SK-N-SH (cell line): ENCODE measurements around the gene SMARCD3. TPM values are rescaled to one million over a fixed set of nuclear protein-coding genes. Genes with fewer than 3 reads are reported as not detected.

Experiments used
- CTCF ChIA-PET: fragments of 300-600, 350-600 bp; formaldehyde crosslinking; extraction: SDS; loops from one replicate; lab custom pipeline; 2021; lab: Yijun Ruan, JAX
- POLR2A ChIA-PET: fragments of 350-600 bp; sonication (Branson Sonifier 250); formaldehyde crosslinking; extraction: SDS; loops from one replicate; lab custom pipeline; 2020; ENCODE audit warnings: antibody characterized with exemption, inconsistent platforms; lab: Yijun Ruan, JAX
- DNase-seq: peaks from one replicate; pipeline ENCODE4 v3.0.0; 2012
- H2AFZ ChIP-seq: fragments of 200-600 bp; sonication (generic); 2 replicates; pipeline ENCODE4 v1.8.1; 2016; ENCODE audit warnings: antibody characterized with exemption, mild to moderate bottlenecking, low read depth
- H3F3A ChIP-seq: fragments of 200-600 bp; sonication (generic); replicated peaks from 2 replicates; pipeline ENCODE3; 2016; ENCODE audit warnings: antibody characterized with exemption, mild to moderate bottlenecking; ENCODE audit not compliant: insufficient read depth
- H3K27ac ChIP-seq, 2 experiments: fragments of 200-500 bp in 1 of 2; fragments of 200-600 bp in 1 of 2; sonication (Bioruptor generic) in 1 of 2; sonication (generic), shearing (Covaris generic) in 1 of 2; 2 replicates each; pipeline versions ENCODE4 v1.5.1 to v1.6.1; 2014 to 2016; ENCODE audit warnings: low read depth in 2 of 2, inconsistent platforms in 1 of 2, low read length in 1 of 2, mild to moderate bottlenecking in 1 of 2, mixed read lengths in 1 of 2
- H3K27me3 ChIP-seq: fragments of 200-600 bp; sonication (generic), shearing (Covaris generic); 2 replicates; pipeline ENCODE4 v1.6.1; 2016; ENCODE audit warnings: mixed run types; ENCODE audit not compliant: insufficient read depth
- H3K36me3 ChIP-seq, 2 experiments: fragments of 200-500 bp in 1 of 2; fragments of 200-600 bp in 1 of 2; sonication (Bioruptor generic) in 1 of 2; sonication (generic) in 1 of 2; replicated peaks in 1 of 2; 2 replicates each; pipeline versions ENCODE3 to v1.5.1; 2014 to 2016; ENCODE audit warnings: low read length in 1 of 2, mild to moderate bottlenecking in 1 of 2; ENCODE audit not compliant: insufficient read depth in 2 of 2, control insufficient read depth in 1 of 2
- H3K4me1 ChIP-seq, 2 experiments: fragments of 200-500 bp in 1 of 2; fragments of 200-600 bp in 1 of 2; sonication (Bioruptor generic) in 1 of 2; sonication (generic), shearing (Covaris generic) in 1 of 2; 2 replicates each; pipeline versions ENCODE4 v1.5.1 to v1.6.1; 2014 to 2016; ENCODE audit warnings: low read depth in 1 of 2, low read length in 1 of 2, mixed run types in 1 of 2; ENCODE audit not compliant: insufficient read depth in 2 of 2, control insufficient read depth in 1 of 2
- H3K4me2 ChIP-seq: fragments of 200-600 bp; sonication (generic), shearing (Covaris generic); 2 replicates; pipeline ENCODE4 v1.6.1; 2017; ENCODE audit warnings: mixed run types
- H3K4me3 ChIP-seq, 2 experiments: fragments of 200-500 bp in 1 of 2; fragments of 200-600 bp in 1 of 2; sonication (Bioruptor generic) in 1 of 2; sonication (generic), shearing (Covaris generic) in 1 of 2; 2 replicates each; pipeline versions ENCODE4 v1.5.1 to v1.8.1; 2014 to 2016; ENCODE audit warnings: low read depth in 2 of 2, inconsistent platforms in 1 of 2, low read length in 1 of 2, mild to moderate bottlenecking in 1 of 2, mixed read lengths in 1 of 2, moderate library complexity in 1 of 2
- H3K79me2 ChIP-seq: fragments of 200-600 bp; sonication (generic); 2 replicates; pipeline ENCODE4 v1.8.1; 2017; ENCODE audit warnings: mild to moderate bottlenecking; ENCODE audit not compliant: insufficient read depth
- H3K9ac ChIP-seq: fragments of 200-600 bp; sonication (generic); 2 replicates; pipeline ENCODE4 v1.6.1; 2017; ENCODE audit warnings: mixed run types
- H3K9me2 ChIP-seq: fragments of 200-600 bp; sonication (generic); 2 replicates; pipeline ENCODE4 v1.6.1; 2017; ENCODE audit warnings: mixed run types
- H3K9me3 ChIP-seq: fragments of 200-600 bp; sonication (generic); 2 replicates; pipeline ENCODE4 v1.6.1; 2017; ENCODE audit warnings: mixed run types, mild to moderate bottlenecking, moderate library complexity
- H4K20me1 ChIP-seq: fragments of 200-600 bp; sonication (generic); 2 replicates; pipeline ENCODE4 v1.6.1; 2017; ENCODE audit warnings: mild to moderate bottlenecking, mixed run types; ENCODE audit not compliant: insufficient read depth
- CHD2 ChIP-seq: fragments of 150-350 bp; IDR thresholded peaks from 2 replicates; pipeline ENCODE4 v1.6.1; 2018; ENCODE audit warnings: low read length; ENCODE audit not compliant: partially characterized antibody
- FOSL2 ChIP-seq: IDR thresholded peaks from 2 replicates; pipeline ENCODE4 v1.4.0; 2012; ENCODE audit warnings: low read depth, mild to moderate bottlenecking, moderate library complexity, borderline replicate concordance
- FOXJ3 ChIP-seq: sonication (generic); formaldehyde crosslinking; IDR thresholded peaks from 2 replicates; pipeline ENCODE4 v1.5.1; 2020; ENCODE audit warnings: mild to moderate bottlenecking, missing genetic modification reagents
- FOXM1 ChIP-seq: IDR thresholded peaks from 2 replicates; pipeline ENCODE4 v1.4.0; 2012; ENCODE audit warnings: low read depth, mild to moderate bottlenecking
- GABPA ChIP-seq: IDR thresholded peaks from 2 replicates; pipeline ENCODE4 v1.4.0; 2012; ENCODE audit warnings: low read depth, mild to moderate bottlenecking
- GATA2 ChIP-seq: sonication (generic); formaldehyde crosslinking; IDR thresholded peaks from 2 replicates; pipeline ENCODE4 v1.5.0; 2020; ENCODE audit warnings: mild to moderate bottlenecking, missing genetic modification reagents
- RAD21 ChIP-seq: IDR thresholded peaks from 2 replicates; pipeline ENCODE4 v1.6.1; 2012; ENCODE audit warnings: mild to moderate bottlenecking, low read length
- TCF12 ChIP-seq: IDR thresholded peaks from 2 replicates; pipeline ENCODE4 v1.4.0; 2012
- USF2 ChIP-seq: fragments of 150-350 bp; IDR thresholded peaks from 2 replicates; pipeline ENCODE4 v1.6.1; 2017; ENCODE audit warnings: antibody characterized with exemption, low read length, low read depth, borderline replicate concordance
- YY1 ChIP-seq: IDR thresholded peaks from 2 replicates; pipeline ENCODE4 v1.4.0; 2012; ENCODE audit warnings: low read depth, mild to moderate bottlenecking
- ZBTB33 ChIP-seq: IDR thresholded peaks from 2 replicates; pipeline ENCODE4 v1.4.0; 2012; ENCODE audit warnings: low read depth, borderline replicate concordance
- WGBS: methylation state at CpG from one replicate; pipeline ENCODE4 v1.1.6; 2017; ENCODE audit warnings: low lambda C conversion rate; 5-methylcytosine and 5-hydroxymethylcytosine counted together
- polyA plus RNA-seq, 3 experiments: library from polyadenylated mRNA; depleted of rRNA; stranded (reverse); fragments of >200 nt; gene quantifications; 2 replicates each; pipeline ENCODE4 v1.2.3, GENCODE V29; 2012

SMARCD3 gene
- polyA plus RNA-seq, 1 of the 3 experiments (the other 2 are of a cell fraction), result 62.8 TPM

DNA sequence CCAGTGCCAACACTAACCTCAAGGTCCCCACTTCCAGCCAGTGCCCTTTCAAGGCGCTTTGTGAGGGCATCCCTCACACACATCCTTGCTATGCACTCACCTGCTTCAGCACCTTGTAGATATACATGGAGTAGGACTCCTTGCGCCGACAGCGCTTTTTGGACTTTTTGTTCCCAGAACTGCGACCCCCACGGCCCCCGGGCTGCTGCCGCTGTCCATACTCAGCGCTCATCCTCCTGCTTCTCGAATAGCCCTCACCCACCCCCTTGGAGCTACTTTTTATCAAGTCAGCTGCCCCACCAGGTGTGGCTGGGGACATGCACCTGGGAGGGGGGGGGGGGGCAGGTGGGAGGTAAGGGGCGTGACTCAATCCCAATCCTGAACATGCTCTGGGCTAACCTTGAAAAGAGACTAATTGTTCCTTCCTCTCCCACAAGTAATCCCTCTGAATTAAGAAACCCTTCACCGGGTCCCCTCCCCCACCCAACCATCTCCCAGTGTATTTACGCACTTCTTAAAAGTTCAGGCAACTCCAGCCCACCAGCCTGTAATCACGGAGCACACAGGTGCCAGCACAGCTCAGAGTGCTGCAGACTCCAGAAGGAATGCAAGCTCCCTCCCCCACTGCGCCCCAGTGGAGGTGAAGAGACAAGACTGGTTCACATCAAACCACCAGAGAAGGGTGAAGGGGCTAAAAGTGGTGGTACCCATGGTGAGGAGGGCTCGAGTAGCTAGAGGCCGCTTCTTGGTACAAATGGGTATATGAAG lies 38.2 kb downstream of the SMARCD3 start, which contains the start of gene H2BK1:
H2BK1 (minus strand) TSS at position 402 of the 768 bp plus-strand sequence; CDS start at position 232, 170 bp downstream.
- Histone ChIP-seq H3K27ac (no peak within 1 kb of the TSS), H3K79me2 (no peaks in the 10 kb centered on the region), H3K9me3 (no peaks in the 10 kb centered on the region), H3F3A (no peaks in the 10 kb centered on the region), H3K4me2 (no peak within 1 kb of the TSS), H3K4me3 (no peak within 1 kb of the TSS), H2AFZ (no peak within 1 kb of the TSS), H3K4me1 (no peaks in the 10 kb centered on the region), H4K20me1 (0 out of 2 replicates have a peak, but pooled peaks cover 9% of the 10 kb centered on the region)
- ChIA-PET POLR2A (interaction anchor here (1.5 kb wide), 1 partner anchor 17 kb away, joined by 5 read pairs; the partner anchor contains the start of gene ABCF2), CTCF (interaction anchor here (1.6 kb wide), 1 partner anchor 34 kb away, joined by 8 read pairs; no protein-coding TSS in a partner anchor)
- TF ChIP-seq GATA2 (CRISPR knock-in tag) (no peak), FOXM1 (no peak), GABPA (no peak), CHD2 (no peak), ZBTB33 (no peak), FOXJ3 (CRISPR knock-in tag) (no peak), TCF12 (no peak), RAD21 (no peak), USF2 (no peak)
- TF ChIP-seq, all 33 proteins: peak for 0
- peaks cover 15 to 27% of the 10 kb centered on the region in 2 experiments for H3K36me3 ChIP-seq
- WGBS, result 83% methylated on average over 17 of the region's 17 CpGs
- no peaks in the 10 kb centered on the region for H3K9me2 ChIP-seq
- H3K9ac ChIP-seq, result no peak within 1 kb of the TSS
- no peak for DNase-seq
- H3K27me3 ChIP-seq, result peaks cover 16% of the 10 kb centered on the region; the same call in 1 of the 2 replicates

DNA sequence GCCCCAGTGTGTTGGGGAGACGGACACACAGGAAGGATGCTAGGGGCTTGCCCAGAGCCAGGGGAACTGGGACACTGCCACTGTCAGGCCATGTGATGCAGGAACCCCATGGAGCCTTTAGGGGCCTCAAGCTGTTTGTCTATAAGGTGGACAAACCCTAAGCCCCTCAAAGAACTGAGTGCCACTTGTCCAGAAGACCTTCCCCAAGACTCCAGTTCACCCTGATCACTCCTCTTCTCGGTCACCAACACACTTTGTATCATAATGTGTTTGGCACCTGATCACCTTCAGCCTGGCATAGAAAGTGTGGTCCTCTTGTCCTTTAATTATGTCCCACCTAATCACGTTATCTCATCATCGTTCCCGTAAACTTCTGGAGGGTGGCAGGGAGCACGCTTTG lies 38.9 kb downstream of the SMARCD3 start:
- CTCF ChIA-PET, result interaction anchor here (0.6 to 1.6 kb wide), 2 partner anchors 35 to 95 kb away, joined by 3 to 8 read pairs; no protein-coding TSS in a partner anchor
- Histone ChIP-seq H3K4me1 (no peaks in the 10 kb centered on the region), H3K27me3 (peaks cover 21% of the 10 kb centered on the region), H2AFZ (no peak overlapping the region), H3K9me3 (no peaks in the 10 kb centered on the region), H3K79me2 (no peaks in the 10 kb centered on the region), H3K4me2 (no peak overlapping the region), H3K9me2 (no peaks in the 10 kb centered on the region), H3K4me3 (no peak overlapping the region), H3K9ac (no peak overlapping the region), H3K27ac (no peak overlapping the region), H4K20me1 (0 out of 2 replicates have a peak, but pooled peaks cover 9% of the 10 kb centered on the region), H3K36me3 (peaks cover 12 to 20% of the 10 kb centered on the region in 2 experiments), H3F3A (no peaks in the 10 kb centered on the region)
- TF ChIP-seq GATA2 (CRISPR knock-in tag), result no peak
- no peak for TF ChIP-seq FOSL2
- TF ChIP-seq YY1, result no peak
- POLR2A ChIA-PET, result no interaction called here
- DNase-seq, result no peak
- 76% methylated on average over 5 of the region's 6 CpGs for whole genome bisulfite sequencing
